NCI-H345 (cell line): ENCODE results near the gene DHX16.
"Not testable (repeated sequence)": the region's sequence is repeated elsewhere in the genome, so short reads cannot be mapped to it uniquely, and the experiment has no call there.

Source experiments
- DNase-seq: peaks from one replicate; lab custom pipeline; 2025; lab: John Stamatoyannopoulos, UW

Gene DHX16

DNA sequence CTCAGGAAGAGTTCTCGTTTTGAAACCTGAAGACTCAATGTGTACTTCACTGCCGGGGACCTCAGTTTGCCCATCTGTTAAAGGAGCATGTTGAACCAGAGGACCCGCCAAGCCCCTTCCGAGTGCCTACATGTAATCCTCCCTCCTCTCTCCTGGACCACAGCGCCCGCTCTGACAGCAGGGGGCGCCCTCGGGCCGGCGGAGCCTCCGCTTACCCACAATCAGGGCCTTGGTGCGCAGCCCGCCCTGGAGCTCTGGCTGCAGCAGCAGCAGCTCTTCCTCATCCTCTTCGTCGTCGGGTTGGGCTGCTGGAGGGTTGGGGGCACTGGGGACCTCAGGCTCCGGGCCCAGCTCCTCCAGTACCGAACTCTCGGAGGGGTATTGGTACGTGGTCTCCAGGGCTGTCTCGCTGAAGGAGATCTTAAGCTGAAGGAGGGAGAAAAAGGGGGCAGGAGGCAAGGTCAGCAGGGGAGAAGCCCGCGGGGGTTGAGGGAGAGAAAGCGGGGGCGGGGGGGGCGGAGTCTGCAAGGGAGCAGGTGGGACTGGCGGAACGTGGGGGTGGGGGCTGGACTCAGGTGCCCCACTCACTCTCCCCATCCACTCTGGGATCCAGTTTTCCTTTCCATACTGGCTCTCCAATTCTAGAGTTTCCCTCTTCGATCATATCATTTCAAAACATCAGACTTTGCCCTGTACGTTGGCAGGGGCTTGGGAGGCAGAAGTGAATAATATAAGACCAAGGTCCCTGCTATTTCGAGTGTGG lies 6.3 kb upstream of the DHX16 start:
- peak; percentile 57 for DNase-seq

DNA sequence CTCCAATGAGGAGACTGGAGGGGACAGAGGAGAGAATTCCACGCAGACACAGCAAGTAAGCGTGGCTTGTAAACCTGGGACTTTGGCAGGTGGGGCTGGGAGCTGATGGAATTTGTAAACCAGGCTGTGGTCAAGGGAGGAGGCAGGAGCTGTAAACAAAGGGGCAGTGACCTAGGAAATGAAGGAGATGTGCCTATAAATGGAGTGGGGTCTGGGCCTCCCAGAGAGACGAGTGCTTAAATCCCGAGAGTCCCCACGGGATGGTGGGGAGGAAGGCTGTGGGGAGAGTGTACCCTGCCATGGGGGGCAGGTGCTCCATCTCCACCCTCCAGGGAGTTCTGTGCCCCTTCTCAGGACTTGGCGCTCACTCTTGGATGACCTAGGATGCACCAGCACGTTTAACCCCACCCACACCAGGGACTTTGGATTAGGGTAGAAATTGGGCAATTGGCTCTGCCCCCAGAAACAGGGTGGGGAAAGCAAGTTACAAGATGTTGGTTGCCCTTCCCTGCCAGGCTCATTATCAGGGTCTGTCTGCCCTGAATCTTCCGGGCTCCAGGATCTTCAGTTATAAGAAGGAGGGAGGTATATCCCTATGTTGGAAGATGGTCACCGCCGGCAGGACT lies 4.0 kb upstream of the DHX16 start:
- DNase-seq: no peak

DNA sequence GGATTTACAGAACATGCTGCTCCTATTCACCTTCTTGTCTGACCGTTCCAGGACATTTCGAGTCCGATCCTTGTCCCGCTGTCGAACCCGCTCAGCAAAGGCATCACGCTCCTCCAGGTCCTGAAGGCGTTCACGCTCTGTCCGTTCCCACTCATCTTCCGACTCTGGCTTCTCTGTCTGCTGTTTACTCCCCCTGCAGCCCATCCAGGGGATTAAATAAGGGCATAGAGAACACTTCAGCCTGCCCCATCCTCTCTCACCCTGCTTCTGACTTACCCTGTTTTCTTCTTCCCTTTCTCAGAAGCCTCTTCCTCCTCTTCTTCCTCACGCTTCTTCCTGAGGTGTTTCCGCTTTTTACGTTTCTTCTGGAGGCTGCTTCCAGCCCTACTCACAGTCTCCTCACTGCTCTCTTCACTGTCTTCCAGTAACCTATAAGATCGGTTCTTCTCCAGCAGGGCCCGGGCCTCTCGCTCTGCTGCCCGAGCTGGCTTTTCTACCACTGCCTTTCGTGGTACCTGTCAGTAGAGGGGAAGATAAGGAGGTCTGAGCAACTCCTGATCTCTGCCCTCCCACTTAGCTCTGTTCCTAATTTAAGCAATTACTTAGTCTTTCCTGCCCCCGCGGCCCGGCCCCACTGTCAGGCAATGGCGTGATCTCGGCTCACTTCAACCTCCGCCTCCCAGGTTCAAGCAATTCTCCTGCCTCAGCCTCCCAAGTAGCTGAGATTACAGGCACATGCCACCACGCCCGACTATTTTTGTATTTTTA lies 1.9 kb downstream of the DHX16 start:
- DNase-seq: no peak

DNA sequence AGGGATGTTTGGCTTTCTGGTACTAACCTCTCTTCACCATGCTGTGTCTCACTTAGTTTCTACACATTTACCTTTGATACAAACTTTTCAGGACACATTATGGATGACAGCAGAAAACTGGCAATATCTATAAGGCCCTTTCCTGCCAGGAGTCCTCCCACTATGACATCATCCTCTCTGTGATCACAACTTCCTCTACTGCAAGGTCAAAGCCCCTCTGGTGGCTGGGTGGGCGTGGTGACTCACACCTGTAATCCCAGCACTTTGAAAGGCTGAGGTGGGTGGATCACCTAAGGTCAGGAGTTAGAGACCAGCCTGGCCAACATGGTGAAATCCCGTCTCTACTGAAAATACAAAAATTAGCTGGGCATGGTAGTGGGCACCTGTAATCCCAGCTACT lies 6.5 kb downstream of the DHX16 start:
- DNase-seq: not testable (repeated sequence)

DNA sequence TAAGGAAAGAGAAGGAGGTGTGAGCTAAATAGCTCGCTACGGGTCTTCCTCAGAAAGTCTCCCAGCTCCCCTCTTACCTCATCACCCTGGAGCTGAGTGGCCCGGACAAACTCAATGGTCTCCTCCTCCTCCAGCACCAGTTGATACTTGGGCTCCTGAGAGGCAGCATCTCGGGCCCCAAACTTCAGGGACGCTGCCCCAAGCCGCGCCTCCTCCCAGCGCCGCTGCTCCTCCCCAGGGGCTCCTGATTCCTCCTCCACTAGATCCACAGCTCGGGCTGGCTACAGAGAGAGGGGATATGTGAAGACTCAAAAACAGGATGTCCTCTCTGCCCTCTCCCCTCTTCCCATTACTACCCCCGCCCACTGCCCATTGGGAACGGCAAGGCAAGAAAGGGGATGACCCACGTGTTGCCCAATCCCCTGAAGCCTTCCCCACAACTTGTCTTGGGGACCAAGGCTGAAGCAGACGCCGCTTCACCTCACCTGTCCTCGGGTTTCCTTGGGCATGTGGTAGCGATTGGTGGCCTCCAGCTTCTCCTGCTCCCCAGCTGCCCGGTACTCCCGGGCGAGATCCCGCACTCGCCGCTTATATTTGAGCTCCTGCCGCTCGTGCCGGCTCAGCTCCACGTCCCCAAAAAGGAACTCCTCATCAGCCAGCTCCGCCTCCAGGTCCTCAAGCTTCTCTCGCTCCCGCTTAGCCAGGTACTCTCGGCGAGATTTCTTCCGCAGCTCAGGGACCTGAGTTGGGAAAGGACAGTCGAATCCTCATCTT lies 7.6 kb downstream of the DHX16 start:
- DNase-seq: no peak

DNA sequence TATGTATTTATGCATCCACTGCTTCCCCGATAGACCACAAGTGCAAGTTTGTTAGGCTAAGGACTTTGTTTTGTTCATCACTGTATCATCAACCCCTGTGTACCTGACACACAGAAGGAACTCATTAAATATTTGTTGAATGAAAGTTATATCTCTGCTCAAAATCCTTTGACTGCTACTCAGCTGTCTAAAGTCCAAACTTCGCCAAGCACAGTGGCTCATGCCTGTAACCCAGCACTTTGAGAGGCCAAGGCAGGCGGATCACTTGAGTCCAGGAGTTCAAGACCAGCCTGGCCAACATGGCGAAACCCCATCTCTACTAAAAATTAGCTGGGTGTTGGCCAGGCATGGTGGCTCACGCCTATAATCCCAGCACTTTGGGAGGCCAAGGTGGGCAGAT lies 14.9 kb downstream of the DHX16 start:
- not testable (repeated sequence) for DNase-seq

DNA sequence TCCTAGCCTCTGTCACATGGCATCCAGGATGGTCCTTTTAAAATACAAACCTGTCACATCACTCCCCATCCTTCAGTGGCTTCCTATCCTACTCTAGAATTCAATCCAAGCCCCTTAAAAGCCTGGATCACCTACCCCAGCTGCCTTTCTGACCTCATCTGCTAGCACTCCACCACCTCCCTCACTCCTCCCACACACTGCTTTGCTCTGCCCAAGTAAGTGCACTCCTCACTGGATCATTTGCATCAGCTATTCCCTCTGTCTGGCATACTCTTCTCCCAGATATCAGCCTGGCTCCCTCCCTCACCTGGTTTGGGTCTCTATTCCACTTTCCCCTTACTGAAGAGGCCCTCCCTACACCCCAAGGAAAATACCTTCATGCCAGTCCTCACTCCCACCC lies 15.4 kb downstream of the DHX16 start:
- no peak for DNase-seq

DNA sequence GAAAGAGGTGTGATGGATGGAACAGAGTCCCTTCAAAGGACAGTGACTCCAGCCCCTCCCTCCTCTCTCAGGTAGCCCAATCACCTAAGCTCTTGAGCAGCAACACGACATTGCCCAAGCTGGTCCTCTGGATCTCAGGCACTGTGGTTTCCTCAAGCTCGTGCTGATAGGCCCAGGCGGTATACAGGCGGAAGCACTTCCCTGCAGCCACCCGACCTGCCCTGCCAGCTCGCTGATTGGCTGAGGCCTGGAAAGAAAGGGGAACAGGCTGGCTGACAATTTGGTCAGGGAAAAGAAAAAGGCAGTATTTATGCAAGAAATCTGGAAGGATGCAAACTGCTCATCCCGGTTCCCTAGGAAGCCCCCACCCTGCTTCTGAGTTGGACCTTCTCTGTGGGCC lies 16.3 kb downstream of the DHX16 start:
- DNase-seq: no peak

DNA sequence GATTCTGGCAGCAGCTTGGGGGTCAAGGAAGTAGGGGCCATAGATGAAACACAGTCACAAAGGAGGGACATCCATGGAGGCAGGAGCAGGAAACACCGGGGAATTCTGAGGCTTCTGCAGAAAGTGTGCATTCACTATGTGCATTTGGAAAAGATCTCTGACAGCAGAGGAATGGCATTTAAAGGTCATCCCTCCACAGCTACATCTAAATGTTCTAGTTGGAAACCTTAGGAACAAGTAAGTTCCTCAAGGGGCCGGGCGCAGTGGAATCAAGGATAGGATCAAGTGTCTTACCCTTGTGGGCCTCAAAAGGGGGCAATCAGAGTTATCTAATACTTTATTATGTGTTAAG lies 17.1 kb downstream of the DHX16 start:
- DNase-seq: no peak

DNA sequence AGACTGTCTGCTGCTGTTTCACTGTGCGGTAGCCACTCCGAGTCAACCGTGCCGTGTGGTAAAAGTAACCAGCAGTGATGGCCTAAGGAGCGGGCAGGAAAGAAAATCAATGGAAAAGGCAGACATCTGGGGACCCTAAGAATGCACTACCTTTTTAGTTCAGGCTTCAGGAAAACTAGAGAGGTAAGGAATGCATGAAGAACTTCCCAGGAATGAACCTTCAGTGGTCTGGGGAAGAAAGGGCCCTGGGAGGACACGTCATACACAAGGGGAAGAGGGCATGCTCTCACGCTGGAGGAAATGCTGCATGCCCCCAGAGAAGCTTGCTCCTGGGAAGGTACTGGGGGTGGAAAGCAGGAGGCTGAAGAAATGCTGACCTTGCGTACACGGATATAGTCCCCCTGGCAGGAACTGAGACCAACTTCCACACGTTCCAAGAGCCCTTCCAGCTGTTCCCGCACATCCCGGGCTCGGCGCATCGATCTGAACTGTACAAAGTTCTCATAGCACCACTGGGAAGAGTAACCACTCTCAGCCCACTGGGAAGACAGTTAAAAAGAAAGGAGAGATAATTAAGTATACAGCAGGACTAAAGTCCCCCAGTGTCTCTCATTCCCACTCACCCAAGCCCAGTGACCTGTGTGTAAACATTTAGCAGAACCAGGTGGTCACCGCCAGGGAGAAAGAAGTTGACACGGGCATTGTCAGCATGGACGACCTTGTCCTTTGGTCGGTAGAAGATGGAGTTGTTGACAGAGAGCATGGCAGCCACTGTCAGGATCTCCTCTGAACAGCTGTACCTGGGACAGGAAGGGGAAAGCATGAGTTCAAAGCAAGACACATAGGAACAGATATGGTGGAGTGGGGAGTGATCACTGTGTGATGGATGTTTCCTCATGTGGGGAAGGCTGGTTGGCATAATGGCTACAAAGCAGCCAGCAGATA lies 17.7 kb downstream of the DHX16 start:
- no peak for DNase-seq

DNA sequence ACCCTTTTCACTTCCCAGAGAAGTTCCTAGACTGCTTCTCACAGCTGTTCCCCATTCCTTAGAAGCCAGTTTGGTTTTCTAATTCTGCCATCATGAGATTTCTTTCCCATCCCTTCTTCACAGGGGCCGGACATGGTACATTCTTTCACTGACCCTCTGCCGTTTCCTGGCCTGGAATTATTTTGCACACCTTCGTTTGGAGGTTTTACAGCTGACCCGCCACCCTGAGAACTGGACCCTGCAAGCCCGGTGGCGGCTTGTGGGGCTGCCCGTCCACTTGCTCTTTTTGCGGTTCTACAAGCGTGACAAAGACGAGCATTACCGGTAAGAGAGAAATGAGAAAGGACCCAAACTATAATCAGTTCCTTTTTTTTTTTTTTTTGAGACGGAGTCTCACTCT lies 21.7 kb downstream of the DHX16 start:
- no peak for DNase-seq

DNA sequence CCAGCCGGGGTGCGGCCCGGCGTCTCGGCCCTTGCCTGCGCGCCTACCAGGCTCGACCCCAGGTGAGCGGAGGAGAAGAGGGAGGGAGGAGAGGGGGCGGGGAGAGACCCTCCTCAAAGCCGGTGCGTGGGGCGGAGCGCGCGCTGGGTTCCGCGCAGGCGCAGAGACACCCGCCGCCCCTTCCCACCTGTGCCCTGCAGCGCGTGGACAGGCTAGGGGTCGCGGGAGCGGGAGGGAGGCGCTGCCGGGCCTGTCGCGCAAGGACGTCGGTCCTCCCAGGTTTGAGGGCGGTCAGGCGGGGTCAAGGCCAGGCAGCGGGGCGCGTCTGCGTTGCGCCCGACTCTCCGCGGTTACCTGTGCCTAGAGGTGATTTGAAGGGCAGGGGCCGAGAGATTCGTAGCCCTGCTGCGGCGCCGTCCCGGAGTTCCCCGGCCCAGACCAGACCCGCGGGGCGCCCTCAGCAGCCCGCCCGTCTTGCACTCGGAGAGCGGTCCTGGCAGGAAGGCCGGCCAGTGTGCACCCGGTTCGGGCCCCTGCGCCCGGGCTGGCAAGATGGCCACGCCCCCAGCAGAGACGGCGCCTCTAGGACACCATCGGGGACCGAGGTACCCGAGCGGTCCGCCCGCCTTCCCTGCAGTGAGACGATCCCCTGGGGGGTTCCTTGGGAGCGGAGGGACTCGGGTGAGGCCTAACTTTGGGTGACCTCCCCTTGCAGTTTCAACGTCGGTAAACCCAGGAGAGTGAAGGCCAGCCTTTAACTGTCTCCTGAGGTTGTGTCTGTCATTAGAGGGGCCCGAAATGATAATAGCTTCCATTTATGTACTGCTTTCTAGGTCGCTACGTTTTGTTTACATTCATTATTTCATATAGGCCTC lies 25.3 kb downstream of the DHX16 start:
- peak; percentile 91 for DNase-seq

DNA sequence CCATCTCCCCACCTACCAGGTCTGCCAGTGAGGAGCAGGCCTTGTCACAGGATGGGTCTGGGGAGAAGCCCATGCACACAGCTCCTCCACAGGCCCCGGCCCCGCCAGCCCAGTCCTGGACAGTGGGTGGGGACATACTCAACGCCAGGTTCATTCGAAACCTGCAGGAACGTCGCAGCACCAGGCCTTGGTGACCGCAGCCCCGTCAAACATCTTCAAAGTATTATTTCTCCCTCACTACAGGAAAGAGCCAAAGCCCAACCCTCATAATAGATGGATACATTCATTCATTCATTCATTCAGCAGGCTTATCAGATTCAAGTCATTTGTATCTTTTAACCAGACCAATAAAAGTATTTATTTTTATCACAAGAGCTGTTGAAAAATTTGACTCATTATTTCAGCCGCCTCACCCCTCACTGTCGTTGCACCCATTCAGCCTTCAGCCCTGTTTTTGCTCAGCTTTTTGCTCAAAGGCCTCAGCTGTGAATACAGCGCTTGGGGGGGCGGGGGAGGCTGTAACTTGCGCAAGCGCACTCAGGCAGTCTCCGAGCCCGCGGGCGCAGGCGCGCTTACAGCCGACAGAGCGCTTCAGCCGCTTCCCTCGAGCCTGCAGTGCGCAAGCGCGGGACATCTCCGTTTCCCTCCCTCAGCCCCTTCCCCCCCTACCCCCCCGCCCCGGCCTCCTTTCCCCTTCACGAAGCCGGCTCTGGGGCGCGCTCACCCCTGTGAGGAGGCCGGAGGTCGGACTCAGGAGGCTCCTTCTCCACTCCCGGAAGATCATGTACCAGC lies 26.2 kb downstream of the DHX16 start, which contains the start of gene C6orf136:
C6orf136 (plus strand) TSS at position 684 of the 792 bp plus-strand sequence; CDS start at position 783, 99 bp downstream.
- peak; percentile 96 for DNase-seq

DNA sequence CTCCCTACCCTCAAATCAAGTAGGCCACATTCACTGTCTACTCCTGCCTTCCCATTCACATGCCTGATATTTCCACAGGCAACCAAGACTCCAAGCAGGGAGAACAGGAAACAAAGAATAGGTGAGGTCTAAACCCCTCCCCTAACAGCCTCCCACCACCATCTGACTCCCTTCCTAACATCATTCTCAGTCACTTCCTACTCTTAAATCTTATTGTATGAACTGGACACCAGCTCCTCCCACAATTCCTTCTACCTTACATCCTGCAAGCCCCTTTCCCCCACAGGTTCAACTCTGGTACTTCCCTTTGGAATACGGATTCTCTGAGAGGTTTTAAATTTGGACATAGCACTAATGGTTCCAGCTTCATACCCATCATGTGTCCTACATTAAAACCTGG lies 26.8 kb downstream of the DHX16 start:
- no peak for DNase-seq

DNA sequence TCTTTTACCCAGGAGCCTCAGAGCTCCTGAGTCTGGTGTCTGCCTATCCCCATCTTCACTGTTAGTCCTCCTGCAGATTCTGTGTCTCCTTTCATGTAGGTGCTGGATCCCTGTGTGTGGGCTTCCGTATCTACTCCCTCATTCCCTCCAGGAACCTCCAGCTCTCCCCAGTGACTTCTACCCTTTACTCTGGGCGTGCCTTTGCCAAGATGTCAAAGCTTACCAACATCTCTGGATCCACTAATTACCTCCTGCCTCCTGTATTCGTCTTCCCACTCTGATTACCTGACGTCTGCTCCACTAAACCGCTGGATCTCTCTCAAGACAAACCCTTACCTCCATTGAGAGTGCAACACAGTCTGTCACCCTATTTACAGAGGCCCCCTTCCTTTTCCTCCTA lies 28.0 kb downstream of the DHX16 start:
- no peak for DNase-seq

DNA sequence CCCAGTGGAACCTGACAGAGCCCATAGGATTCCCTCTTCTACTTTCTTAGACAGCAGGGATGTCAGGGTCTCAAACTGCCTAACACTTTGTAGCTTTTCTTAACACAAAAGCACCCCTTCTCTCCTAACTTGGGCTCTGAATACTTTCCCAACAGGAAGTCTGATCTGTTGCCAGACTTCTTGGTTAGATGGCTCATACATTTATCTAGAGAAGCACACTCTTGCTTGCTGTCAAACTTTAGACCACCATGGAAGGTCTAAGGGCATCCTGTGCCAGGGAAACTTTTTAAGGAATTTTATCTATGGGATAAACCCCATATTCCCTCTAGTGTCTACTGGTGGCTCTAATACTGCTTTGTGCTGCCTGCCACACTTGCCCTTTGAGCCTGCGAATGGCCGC lies 29.1 kb downstream of the DHX16 start:
- DNase-seq: no peak

DNA sequence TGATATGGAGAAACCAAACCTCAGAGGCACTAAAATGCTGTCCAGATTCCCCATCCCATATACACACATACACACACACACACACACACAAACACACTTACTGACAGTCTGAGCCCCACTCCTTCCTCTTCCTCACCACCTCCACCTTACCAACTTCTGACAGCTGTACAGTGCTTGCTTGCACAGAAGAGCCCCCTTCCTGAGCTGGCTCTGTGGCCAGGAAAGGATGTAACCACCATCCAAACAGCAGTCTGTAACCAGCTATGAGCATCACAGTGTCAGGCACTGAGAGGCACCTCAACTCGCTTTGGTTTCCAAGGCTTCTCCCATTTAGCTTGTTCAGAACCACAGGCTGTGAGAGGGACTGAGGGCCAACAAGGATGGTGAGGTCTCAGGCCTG lies 31.8 kb downstream of the DHX16 start:
- no peak for DNase-seq

DNA sequence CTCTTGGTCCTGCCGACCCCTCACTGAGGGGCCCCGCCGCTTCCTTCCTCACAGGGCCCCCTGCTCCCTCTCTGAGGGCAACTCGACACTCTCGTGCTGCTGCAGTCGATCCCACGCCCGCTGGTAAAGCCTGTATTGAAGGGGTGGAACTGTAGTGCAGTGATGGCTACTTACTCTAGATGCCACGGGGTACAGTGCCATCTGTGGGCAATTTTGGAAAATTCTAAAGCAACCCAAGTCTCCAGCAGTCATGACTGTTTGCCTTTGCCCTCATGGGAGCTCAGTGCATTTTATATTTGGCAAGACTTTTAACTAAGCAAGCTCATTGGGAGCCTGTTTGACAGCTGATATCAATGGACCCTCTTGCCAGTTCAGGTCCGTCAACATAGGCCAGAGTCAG lies 32.3 kb downstream of the DHX16 start:
- no peak for DNase-seq

DNA sequence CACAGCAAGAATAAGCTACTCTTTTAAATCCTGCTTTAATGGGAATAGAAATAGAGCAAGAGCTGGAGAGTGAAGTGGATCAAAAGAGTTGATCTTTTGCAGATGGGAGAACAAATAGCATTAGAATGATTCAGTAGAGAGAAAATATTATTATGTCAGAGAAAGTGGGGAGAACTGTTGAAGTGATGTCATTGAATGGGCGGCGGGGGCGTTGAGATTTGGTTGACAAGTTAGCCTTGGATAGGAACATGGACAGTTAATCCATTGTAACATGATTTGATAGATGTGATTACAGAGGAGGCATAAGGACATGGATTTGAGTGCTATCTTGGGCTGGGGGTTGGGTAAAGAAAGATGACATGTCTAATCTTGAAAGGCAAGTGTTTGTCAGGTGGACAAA lies 37.0 kb downstream of the DHX16 start:
- no peak for DNase-seq
